Transverse colon (tissue), 3 donors: Measurements from ENCODE around the gene MDFI.

Experiments
- CTCF ChIP-seq, 5 experiments: fragments of 200-600 bp in 3 of 5; fragments of 450-650 bp in 2 of 5; sonication (generic) in 3 of 5; IDR thresholded peaks; 1 replicate in 2 of 5; 2 replicates in 3 of 5; pipeline ENCODE4 v1.5.1; 2016 to 2017; ENCODE audit warnings: antibody characterized with exemption in 5 of 5, inconsistent platforms in 3 of 5, mild to moderate bottlenecking in 2 of 5, moderate library complexity in 1 of 5
- EP300 ChIP-seq: sonication (generic); formaldehyde crosslinking; IDR thresholded peaks from one replicate; pipeline ENCODE4 v1.6.1; 2017; ENCODE audit warnings: antibody characterized with exemption, low read depth

- TF ChIP-seq EP300 (no peak), CTCF (IDR thresholded peaks at IDR 0.05) (no peak)
Observed at GRCh38 chr6:41693281-41694240, 55.3 kb downstream of the MDFI start.
